Amniotic epithelial cell (primary cell): ENCODE data around the gene COL27A1.
"Not testable (repeated sequence)": the region's sequence is repeated elsewhere in the genome, so short reads cannot be mapped to it uniquely, and the experiment has no call there.

Experiments
- DNase-seq: peaks from one replicate; pipeline ENCODE4 v3.0.0-alpha.2; 2010; ENCODE audit warnings: low read depth

Gene COL27A1

GRCh38 chr9:114308361-114308950, 153.1 kb downstream of the COL27A1 start:
- no peak for DNase-seq

DNA sequence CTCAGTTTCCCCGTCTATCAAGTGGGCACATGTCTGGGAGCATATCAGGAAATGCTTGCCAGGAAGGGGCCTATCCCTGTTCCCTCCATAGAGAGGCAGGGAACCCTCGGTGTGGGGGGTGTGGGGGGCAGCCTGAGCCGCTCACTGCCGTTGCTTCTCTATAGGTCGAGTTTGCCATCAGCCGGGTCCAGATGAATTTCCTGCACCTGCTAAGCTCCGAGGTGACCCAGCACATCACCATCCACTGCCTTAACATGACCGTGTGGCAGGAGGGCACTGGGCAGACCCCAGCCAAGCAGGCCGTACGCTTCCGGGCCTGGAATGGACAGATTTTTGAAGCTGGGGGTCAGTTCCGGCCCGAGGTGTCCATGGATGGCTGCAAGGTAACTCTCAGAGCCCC, 153.8 kb downstream of the COL27A1 start:
- no peak for DNase-seq

- DNase-seq: no peak
Measured at GRCh38 chr9:114310471-114311450, 155.4 kb downstream of the COL27A1 start.

DNA sequence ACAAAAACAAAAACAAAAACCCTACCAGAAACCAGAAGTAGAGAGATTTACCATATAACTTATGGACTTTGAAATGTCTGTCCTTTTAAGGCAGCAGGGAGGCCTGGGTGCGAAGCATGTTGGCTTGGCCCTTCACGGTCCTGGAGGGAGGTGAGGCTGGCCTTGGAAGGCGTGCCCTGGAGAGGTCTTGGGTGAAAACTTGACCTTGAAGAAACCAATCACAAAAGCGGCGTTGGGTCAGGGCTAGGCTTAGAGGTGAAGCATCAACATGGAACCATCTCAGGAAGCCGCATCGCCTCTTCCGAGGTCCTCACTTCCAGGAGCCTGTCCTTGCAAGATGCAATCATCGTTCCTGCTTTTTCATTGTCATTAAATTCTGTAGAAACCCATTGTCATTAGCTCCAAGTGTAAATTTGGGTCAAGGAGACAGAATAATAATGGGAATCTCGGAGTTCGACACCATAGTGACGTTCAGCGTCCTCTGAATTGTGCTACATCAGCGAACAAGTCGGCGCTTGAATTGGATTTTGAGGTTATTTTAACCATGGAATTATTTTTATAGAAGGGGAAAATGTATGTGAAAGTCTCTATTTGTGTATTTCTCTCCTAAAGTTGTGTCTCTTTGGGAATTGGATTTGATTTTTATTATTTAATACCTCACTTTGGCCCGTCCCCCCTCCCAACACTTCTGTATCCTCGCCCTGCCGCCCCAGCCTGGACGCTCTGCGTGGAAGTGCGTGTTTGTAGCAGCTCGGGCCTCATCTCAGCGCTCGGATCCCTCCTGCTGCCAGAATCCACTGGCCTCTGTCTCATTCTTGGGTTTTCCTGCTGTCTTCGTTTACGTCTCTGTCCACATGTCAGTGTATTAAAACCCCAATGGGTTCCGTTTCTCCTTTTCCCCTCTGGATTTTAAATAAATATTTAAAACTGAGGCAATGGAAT, 156.5 kb downstream of the COL27A1 start:
- DNase-seq: no peak

GRCh38 chr9:114312513-114312875, 157.2 kb downstream of the COL27A1 start:
- no peak for DNase-seq

- DNase-seq: no peak
Measured at GRCh38 chr9:114313186-114313585, 157.8 kb downstream of the COL27A1 start.

DNA sequence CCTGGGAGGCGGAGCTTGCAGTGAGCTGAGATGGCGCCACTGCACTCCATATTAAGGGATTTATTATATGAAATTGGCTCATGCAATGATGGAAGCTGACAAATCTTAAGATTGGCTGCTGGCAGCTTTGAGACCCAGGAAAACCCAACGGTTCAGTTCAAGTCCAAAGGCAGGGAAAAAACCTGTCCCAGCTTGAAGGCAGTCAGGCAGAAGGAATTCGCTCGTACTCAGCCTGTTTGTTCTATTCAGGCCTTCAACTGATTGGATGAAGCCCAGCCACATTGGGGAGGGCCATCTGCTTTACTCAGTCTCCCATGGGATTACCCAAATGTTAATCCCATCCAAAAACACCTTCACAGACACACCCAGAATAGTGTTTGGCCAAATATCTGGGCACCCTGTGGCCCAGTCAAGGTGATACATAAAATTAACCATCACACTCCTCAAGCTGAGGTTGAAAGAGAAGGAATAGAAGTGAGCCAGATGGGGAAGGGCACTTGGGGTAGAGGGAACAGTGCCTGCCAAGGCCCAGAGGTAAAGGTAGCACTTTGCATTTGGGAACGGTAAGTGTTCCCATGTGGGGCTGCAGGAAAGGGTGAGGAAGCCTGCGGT, 159.0 kb downstream of the COL27A1 start:
- no peak for DNase-seq

DNA sequence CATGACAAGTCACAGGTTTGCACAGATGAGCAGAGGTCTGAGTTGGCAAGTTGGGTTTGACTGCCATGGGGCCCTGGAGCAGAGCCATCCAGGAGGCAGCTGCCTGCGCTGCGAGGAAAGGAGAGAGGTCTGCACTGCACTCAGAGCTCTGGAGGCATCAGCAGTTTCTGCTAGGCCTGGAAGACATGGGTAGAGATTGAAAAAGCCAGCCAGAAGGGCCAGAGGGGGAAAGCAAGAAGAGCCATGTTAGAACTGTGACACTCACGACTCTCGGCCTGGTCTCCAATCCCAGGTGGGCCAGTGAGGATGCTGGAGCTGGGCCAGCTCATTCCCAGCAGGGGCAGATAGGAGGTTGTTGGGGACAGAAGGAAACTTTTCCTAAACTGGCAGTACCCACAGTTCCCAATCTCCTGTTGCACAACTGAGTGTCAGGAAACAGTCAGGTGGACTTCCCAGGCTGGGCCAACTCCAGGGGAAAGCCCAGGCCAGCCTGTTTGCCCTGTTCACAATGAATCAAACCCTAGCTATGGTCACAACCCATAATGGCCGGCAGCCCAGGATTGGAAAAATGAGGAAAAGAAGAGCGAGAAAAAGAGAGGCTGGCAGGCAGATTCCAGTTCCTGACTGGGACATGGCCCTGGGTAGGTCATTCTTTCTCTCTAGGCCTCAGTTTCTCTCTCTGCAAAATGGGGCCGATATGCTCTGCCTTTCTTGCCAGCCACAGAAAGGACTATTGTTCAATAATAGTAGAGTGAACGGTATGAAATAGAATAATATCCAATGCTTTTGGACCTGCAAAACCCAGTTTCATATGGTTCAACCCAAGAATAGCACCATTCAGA, 159.8 kb downstream of the COL27A1 start:
- no peak for DNase-seq

GRCh38 chr9:114315723-114316363, 160.5 kb downstream of the COL27A1 start:
- DNase-seq: no peak

- no peak for DNase-seq
Measured at GRCh38 chr9:114316605-114317230, 161.4 kb downstream of the COL27A1 start.

DNA sequence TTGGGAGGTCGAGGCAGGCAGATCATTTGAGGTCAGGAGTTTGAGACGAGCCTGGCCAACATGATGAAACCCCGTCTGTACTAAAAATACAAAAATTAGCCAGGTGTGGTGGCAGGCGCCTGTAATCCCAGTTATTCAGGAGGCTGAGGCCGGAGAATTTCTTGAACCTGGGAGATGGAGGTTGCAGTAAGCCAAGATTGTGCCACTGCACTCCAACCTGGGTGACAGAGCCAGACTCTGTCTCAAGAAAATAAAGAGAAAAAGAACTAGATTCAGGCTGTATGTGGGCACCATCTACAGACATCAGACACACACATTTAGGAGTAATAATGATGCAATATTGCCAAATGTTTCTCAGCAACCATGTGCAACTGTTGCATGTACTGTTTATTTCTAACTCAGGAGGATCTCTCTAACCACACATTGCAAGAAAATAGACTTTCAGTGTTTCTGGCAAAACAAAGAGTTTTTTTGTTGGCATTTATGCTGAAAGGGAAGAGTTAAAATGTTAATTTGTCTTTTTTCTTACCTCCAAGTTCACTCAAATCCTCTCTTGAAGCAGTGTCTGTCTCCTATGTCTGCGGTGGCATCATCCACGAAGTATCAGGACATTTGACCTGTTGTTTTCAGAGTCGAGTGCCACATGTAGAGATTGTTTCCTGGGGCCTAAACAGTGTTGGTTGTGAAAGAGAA, 162.5 kb downstream of the COL27A1 start:
- peak; percentile 84 for DNase-seq

GRCh38 chr9:114318416-114318815, 163.1 kb downstream of the COL27A1 start:
- no peak for DNase-seq

DNA sequence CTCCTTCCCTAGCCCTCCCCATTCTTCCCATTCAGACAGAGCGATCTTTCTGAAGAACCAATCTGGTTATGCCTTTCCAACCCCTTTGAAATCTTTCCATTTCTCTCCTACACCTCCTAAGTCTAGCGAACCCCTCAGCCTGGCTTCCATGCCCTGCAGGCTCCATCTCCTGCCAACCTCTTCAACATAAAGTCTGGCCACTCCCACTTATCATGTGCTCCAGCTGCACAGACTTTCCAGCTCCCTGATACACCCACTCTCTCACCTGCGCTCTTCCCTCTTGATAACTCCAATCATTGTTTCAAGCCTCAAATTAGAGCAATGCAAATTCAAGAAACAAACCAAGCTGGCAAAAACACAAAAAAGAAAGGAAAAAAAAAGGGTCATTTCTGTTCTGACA, 163.8 kb downstream of the COL27A1 start:
- DNase-seq: no peak

DNA sequence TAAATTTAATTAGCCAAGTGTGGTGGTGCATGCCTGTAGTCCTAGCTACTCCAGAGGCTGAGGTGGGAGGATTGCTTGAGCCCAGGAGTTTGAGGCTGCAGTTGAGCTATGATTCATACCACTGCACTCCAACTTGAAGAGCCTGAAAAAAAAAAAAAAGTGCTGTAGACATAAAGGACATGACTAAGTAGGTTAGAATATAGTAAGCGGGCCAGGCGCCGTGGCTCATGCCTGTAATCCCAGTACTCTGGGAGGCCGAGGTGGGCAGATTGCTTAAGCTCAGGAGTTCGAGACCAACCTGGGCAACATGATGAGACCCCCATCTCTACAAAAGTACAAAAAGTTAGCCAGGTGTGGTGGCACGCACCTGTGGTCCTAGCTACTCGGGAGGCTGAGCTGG, 165.4 kb downstream of the COL27A1 start:
- peak; percentile 85 for DNase-seq

- peak; percentile 76 for DNase-seq
Measured at GRCh38 chr9:114321759-114322158, 166.4 kb downstream of the COL27A1 start.

- DNase-seq: not testable (repeated sequence)
Measured at GRCh38 chr9:114322160-114322818, 167.0 kb downstream of the COL27A1 start.

DNA sequence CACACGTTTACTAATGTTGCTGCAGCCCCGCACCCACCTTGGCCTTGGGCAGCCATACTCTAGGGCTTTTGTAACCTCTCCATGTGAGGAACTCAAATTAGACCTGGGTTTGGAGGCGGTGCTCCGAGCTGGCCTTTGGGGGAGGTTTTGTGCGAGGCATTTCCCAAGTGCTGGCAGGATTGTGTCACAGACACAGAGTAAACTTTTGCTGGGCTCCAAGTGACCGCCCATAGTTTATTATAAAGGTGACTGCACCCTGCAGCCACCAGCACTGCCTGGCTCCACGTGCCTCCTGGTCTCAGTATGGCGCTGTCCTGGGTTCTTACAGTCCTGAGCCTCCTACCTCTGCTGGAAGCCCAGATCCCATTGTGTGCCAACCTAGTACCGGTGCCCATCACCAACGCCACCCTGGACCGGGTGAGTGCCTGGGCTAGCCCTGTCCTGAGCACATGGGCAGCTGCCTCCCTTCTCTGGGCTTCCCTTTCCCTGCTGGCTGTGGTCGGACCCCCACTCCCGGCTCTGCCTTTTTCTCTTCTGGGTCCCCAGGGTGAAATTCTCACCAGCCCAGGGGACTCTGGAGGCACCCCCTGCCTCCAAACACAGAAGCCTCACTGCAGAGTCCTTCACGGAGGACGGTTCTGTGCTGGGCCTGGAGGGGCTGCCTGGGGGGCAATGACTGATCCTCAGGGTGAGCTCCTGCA, 167.6 kb downstream of the COL27A1 start, which contains the start of gene ORM1:
TSS of gene ORM1 (plus strand) at position 268 of the 701 bp plus-strand sequence. CDS start at position 304, 36 bp downstream.
- DNase-seq: not testable (repeated sequence)

DNA sequence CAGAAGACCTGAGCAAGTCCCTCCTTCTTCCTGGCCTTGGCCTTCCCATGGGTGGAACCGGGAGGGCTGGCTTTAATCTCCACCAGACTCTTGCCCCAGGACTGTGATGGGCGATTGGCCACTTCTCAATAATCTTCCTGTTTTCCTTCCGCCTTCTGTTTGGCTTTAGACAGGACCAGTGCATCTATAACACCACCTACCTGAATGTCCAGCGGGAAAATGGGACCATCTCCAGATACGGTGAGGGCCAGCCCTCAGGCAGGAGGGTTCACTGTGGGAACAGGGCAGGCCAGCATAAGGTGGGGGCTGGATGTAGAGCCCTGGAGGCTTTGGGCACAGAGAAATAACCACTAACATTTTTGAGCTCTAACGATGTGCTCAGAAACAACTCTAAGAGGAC, 168.5 kb downstream of the COL27A1 start:
- DNase-seq: not testable (repeated sequence)
